Peyer's patch (tissue), 4 donors: Measurements from ENCODE around the gene ACP6. TPM values are rescaled to one million over a fixed set of nuclear protein-coding genes. Genes with fewer than 3 reads are reported as not detected.
"Not testable (repeated sequence)": the region's sequence is repeated elsewhere in the genome, so short reads cannot be mapped to it uniquely, and the experiment has no call there.

ENCODE experiments used
- DNase-seq, 3 donors: peaks; one replicate each; pipeline ENCODE4 v3.0.0-alpha.2; 2017 to 2019
- H3K27ac ChIP-seq, 4 donors: fragments of 200-600 bp; sonication (generic); one replicate each; pipeline ENCODE4 v1.5.1; 2016 to 2019
- H3K27me3 ChIP-seq, 2 donors: fragments of 200-600 bp; sonication (generic); one replicate each; pipeline ENCODE4 v1.5.1; 2019
- H3K36me3 ChIP-seq, 3 donors: fragments of 200-600 bp; sonication (generic); one replicate each; pipeline ENCODE4 v1.5.1; 2016 to 2019
- H3K4me1 ChIP-seq, 4 donors: fragments of 200-600 bp; sonication (generic); one replicate each; pipeline ENCODE4 v1.5.1; 2016 to 2019
- H3K4me3 ChIP-seq, 4 donors: fragments of 200-600 bp; sonication (generic); 1 replicate in 3 of 4; 2 replicates in 1 of 4; pipeline ENCODE4 v1.5.1; 2016 to 2019; ENCODE audit warnings: mild to moderate bottlenecking in 1 of 4
- H3K9me3 ChIP-seq, 4 donors: fragments of 200-600 bp; sonication (generic); one replicate each; pipeline ENCODE4 v1.5.1; 2016 to 2019; ENCODE audit warnings: mild to moderate bottlenecking in 1 of 4
- POLR2A ChIP-seq, 2 donors: fragments of 450-650 bp; IDR thresholded peaks; one replicate each; pipeline ENCODE4 v1.5.1; 2017; ENCODE audit warnings: antibody characterized with exemption in 2 of 2, mild to moderate bottlenecking in 2 of 2, moderate library complexity in 2 of 2
- total RNA-seq, 4 donors: library from RNA; depleted of rRNA; stranded (reverse); fragments of >200 nt; gene quantifications; one replicate each; pipeline ENCODE4 v1.1.0, GENCODE V29; 2016
- TF ChIP-seq, protein P1 (sequence below), 6 experiments: fragments of 450-650 bp in 4 of 6; fragments of 200-600 bp in 2 of 6; sonication (generic) in 1 of 6; IDR thresholded peaks; one replicate each; pipeline ENCODE4 v1.5.1; 2017 to 2019; ENCODE audit warnings: antibody characterized with exemption in 6 of 6, mild to moderate bottlenecking in 3 of 6, moderate library complexity in 1 of 6

The ACP6 gene
- total RNA-seq, 4 donors from 2014 or later, result 12.3 to 33.0 (median 18.8) TPM

DNA sequence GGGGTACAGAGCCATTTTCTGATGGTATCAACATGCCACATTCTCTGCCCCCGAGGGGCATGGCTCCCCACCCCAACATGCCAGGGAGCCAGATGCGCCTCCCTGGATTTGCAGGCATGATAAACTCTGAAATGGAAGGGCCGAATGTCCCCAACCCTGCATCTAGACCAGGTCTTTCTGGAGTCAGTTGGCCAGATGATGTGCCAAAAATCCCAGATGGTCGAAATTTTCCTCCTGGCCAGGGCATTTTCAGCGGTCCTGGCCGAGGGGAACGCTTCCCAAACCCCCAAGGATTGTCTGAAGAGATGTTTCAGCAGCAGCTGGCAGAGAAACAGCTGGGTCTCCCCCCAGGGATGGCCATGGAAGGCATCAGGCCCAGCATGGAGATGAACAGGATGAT lies 50.6 kb downstream of the ACP6 start:
- no peaks in the 10 kb centered on the region for H3K27me3 ChIP-seq
- no peak for DNase-seq
- H3K27ac ChIP-seq, result no peak overlapping the region
- H3K4me3 ChIP-seq, result no peak overlapping the region
- no peaks in the 10 kb centered on the region for H3K4me1 ChIP-seq
- no peaks in the 10 kb centered on the region for H3K9me3 ChIP-seq
- peaks cover 0 to 42% (median 0%) of the 10 kb centered on the region in 3 donors for H3K36me3 ChIP-seq
- TF ChIP-seq, protein P1, sequence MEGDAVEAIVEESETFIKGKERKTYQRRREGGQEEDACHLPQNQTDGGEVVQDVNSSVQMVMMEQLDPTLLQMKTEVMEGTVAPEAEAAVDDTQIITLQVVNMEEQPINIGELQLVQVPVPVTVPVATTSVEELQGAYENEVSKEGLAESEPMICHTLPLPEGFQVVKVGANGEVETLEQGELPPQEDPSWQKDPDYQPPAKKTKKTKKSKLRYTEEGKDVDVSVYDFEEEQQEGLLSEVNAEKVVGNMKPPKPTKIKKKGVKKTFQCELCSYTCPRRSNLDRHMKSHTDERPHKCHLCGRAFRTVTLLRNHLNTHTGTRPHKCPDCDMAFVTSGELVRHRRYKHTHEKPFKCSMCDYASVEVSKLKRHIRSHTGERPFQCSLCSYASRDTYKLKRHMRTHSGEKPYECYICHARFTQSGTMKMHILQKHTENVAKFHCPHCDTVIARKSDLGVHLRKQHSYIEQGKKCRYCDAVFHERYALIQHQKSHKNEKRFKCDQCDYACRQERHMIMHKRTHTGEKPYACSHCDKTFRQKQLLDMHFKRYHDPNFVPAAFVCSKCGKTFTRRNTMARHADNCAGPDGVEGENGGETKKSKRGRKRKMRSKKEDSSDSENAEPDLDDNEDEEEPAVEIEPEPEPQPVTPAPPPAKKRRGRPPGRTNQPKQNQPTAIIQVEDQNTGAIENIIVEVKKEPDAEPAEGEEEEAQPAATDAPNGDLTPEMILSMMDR (IDR thresholded peaks at IDR 0.05), result no peak
- no peak for TF ChIP-seq POLR2A (IDR thresholded peaks at IDR 0.05)

DNA sequence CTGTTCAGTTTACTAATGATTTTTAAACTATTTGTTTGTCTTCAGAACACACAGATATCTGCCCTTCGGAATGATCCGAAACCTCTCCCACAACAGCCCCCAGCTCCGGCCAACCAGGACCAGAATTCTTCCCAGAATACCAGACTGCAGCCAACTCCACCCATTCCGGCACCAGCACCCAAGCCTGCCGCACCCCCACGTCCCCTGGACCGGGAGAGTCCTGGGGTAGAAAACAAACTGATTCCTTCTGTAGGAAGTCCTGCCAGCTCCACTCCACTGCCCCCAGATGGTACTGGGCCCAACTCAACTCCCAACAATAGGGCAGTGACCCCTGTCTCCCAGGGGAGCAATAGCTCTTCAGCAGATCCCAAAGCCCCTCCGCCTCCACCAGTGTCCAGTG lies 51.6 kb downstream of the ACP6 start:
- no peaks in the 10 kb centered on the region for H3K27me3 ChIP-seq
- H3K27ac ChIP-seq, result no peak overlapping the region
- H3K4me3 ChIP-seq, result no peak overlapping the region
- peaks cover 0 to 42% (median 0%) of the 10 kb centered on the region in 3 donors for H3K36me3 ChIP-seq
- DNase-seq, result no peak
- no peaks in the 10 kb centered on the region for H3K9me3 ChIP-seq
- TF ChIP-seq, protein P1 (IDR thresholded peaks at IDR 0.05), result no peak
- TF ChIP-seq POLR2A (IDR thresholded peaks at IDR 0.05), result no peak
- no peaks in the 10 kb centered on the region for H3K4me1 ChIP-seq

DNA sequence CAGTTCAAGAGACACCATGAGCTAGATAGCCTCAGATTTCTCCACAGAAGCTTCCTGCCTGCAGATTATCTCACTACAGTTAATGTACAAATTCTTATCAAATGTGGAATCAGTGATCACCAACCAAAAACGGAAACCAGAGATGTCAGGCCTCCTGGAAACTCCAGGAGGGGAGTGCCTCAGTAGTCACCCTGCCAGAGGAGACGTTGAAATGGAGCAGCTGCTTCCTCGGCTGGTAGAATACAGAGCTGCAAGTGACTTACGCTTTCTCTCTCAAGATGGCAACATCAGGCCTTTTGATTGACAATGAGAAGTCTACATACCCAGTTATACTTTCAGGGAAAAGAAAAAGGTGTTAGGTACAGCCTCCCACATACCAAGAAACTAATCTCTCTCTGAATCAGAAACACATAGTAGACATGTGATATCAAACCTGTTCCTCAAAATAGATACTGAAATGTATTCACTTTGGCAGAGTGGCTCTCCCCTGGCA lies 52.2 kb downstream of the ACP6 start:
- TF ChIP-seq POLR2A (IDR thresholded peaks at IDR 0.05), result no peak
- TF ChIP-seq, protein P1 (IDR thresholded peaks at IDR 0.05), result no peak
- H3K36me3 ChIP-seq, result peaks cover 0 to 47% (median 0%) of the 10 kb centered on the region in 3 donors

DNA sequence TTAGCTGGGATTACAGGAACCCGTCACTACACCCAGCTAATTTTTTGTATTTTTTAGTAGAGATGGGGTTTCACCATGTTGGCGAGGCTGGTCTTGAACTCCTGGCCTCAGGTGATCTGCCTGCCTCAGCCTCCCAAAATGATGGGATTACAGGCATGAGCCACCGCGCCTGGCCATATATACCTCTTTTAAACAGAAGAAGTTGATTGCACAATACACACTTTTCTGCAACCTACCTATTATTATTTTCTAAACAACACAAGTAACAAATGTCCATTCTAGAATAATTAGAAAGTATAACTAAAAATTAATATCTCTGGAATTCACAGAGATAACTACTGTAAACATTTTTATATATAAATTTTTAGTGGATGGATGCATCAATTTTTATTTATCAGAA lies 55.4 kb downstream of the ACP6 start:
- not testable (repeated sequence) for H3K4me3 ChIP-seq, H3K9me3 ChIP-seq, H3K27ac ChIP-seq, DNase-seq, H3K27me3 ChIP-seq, H3K4me1 ChIP-seq
- H3K36me3 ChIP-seq, result peaks cover 0 to 55% (median 0%) of the 10 kb centered on the region in 3 donors

More for the DNA sequence above, 52.2 kb downstream of the ACP6 start:
- H3K4me1 ChIP-seq, result no peaks in the 10 kb centered on the region
- no peak for DNase-seq
- H3K4me3 ChIP-seq, result no peak overlapping the region
- H3K27ac ChIP-seq, result no peak overlapping the region
- no peaks in the 10 kb centered on the region for H3K27me3 ChIP-seq
- no peaks in the 10 kb centered on the region for H3K9me3 ChIP-seq

DNA sequence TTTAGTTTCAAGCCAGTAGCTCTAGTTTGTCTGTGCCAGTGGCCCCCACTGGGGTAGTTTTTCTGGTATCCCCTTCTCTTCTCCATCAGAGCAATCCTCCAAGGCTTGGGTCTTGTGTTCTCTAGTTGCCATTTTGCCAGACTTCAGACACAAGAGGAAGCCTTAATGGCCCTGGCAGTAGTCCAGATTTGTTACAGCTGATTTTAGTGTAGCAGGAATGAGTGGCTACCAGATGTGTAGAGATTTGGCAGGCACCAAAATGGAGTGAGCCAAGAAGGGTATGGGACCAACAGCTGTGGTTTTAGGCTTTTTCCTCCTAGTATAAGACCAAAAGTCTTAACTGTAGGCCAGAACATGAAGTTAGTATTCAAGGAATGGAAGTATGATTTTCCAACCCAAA lies 56.8 kb downstream of the ACP6 start:
- Histone ChIP-seq H3K27ac (no peak overlapping the region), H3K27me3 (no peaks in the 10 kb centered on the region), H3K36me3 (peaks cover 0 to 42% (median 0%) of the 10 kb centered on the region in 3 donors), H3K4me3 (no peak overlapping the region), H3K4me1 (no peaks in the 10 kb centered on the region), H3K9me3 (no peaks in the 10 kb centered on the region)
- no peak for DNase-seq
- no peak for TF ChIP-seq POLR2A (IDR thresholded peaks at IDR 0.05)
- TF ChIP-seq, protein P1 (IDR thresholded peaks at IDR 0.05), result no peak

DNA sequence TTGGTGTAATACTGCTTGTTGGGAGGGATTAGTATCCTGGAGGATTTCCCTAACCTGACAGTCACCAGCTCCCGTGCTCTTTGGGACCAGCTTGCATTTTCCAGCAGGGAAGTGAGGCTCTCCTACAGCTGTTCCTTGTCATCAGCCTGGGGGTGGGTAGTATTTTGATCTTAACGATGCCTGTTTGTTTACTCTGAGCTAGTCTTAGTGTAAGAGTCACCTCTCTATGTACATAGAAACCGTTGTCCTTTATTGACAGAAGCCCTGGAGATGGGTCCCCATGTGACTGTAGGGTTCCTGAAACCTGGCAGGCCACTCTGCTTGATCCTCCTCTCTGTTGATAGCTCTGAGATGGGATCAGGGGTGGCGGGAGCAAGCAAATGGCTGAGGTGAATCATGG lies 58.0 kb downstream of the ACP6 start:
- Histone ChIP-seq H3K27me3 (no peaks in the 10 kb centered on the region), H3K4me1 (no peaks in the 10 kb centered on the region), H3K27ac (no peak overlapping the region), H3K4me3 (no peak overlapping the region), H3K36me3 (peaks cover 0 to 46% (median 0%) of the 10 kb centered on the region in 3 donors), H3K9me3 (no peaks in the 10 kb centered on the region)
- TF ChIP-seq, protein P1 (IDR thresholded peaks at IDR 0.05), result no peak
- DNase-seq, result no peak
